HG02938 (cell line): ENCODE data around the gene BTD.

ENCODE experiments used
- ATAC-seq: cut with Tn5 transposase; IDR thresholded peaks from one replicate; pipeline ENCODE4 v1.9.1; 2021; ENCODE audit warnings: mild to moderate bottlenecking, moderate library complexity; ENCODE audit not compliant: unreplicated experiment

The BTD gene

DNA sequence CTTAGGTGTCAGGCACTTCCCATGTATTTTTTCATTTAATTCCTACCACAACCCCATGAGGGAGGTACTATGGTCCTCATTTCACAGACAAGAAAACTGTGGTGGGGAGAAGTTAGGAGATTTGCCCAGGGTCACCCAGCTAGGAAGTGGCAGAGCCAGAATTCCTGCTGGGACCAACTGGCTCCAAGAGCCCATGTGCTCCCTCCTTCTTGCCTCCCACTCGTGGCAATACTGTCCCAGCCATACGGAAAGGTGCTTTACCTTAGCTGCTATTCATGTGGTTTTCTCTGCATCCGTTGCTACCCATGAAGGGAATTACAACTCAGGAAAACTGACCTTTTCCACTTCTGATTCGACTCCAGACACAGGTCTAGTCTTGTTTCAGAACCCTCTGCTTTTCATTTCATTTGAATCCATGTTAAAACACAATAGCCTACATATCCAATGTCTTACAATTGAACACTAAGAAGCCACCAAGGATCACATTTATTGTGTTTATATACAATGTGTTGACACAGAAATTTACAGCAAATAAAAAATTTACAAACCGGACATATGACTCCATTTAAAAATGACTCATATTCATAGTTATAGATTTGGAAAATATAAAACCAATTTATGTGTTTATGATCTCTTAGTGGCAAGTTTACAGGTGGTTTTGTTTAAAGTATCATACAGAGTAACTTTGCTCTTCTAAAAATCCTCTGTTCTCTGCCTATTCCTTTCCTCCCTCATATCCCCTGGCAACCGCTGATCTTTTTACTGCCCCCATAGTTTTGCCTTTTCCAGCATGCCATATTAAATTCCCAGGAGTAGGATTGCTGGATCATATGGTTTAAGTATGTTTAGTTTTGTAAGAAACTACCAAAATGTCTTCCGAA, 58.8 kb downstream of the BTD start:
- no peak for ATAC-seq

DNA sequence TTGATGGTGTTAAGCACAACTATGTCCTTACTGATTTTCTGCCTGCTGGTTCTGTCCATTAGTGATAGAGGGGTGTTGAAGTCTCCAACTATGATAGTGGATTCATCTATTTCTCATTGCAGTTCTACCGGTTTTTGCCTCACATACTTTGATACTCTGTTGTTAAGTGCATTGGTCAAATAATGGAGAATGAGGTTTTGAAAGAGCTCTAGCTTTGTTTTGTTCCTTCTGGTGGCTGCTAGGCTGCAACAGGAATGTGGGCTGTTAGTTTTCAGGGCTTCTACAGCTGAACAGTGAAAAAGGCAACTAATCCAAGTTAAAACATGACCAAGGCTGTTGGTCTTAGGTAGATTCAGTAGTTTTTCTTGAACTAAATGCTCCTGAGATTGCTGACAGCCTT, 62.6 kb downstream of the BTD start:
- no peak for ATAC-seq

DNA sequence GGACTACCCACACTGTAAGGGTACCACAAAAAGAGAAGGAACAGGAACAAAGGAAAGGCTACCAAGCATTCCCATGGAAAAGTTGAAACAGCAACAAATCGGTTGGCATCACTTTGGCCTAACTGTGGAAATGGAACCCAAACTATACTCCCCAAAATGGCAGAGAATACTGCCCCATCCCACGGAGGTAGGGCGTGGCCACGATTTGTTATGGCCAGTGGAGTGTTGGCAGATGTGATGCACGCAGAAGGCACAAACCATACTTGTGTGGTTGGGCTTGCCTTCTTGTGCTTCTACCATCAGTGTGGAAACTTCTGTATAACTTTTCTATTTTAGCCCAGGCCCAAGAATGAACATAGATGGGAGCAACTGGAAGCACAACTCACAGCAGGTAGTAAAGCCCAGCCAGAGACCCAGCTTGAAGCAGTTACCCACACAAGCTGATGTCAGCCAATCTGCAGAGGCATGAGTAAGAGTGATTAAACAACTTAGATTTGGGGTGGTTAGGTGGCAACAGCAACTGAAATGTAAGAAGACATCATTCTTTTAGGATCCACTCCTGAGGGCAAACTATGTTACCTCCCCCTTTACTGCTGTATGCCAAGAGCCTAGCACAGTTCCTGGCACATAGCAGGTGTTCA, 64.1 kb downstream of the BTD start:
- ATAC-seq: no peak

DNA sequence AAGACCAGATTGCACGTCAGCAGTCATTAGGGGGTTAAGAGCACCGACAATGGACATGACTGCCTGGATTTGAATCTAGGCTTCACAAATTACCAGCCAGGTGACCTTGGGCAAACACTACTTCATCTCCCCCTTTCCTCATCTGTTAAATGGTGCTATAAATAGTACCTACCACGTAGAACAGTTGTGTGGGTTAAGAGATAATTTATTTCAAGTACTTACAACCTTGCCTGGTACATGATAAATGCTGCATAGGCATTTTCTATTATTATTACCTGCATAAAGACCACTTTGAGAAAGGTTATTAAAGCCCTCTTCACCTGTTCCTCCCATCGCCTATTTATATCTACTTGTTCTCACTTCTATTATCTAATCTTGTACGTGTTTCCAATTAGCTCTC, 64.7 kb downstream of the BTD start:
- no peak for ATAC-seq

DNA sequence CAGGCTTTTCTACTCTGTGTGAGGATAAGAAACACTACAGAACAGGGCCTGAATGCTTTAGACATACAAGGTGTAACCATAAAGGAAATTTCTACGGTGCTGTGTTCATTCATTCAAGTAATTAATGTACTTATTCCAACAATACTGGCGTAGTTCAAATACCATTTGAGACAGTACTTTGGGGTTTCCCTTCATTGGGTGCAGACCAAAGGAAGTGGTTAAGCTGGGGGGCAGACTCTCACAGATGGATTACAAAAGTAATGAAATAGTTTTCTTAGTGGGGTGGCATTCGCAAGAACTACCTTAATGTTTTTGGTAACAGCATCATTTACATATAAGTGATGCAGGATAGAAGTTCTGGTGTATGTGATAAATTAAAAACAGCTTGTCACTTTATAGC, 65.9 kb downstream of the BTD start:
- ATAC-seq: no peak

DNA sequence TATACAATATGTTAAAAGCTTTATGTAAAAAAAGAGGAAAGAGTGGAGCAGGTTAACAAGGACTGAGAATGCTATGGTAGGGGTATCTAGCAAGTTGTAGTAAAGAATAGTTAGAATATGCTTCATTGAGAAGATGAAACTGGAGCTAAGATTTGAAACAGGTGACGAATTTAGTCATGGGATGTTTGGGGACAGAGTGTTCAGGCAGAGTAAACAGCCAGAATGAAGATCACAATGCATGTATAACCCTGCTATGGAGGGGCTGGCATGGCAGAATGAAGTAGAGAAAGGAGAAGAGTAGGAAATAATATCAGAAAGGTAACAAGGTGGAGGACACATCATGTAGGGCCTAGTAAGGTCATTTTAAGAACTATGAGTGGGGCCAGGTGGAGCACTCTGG, 72.0 kb downstream of the BTD start:
- ATAC-seq: no peak

DNA sequence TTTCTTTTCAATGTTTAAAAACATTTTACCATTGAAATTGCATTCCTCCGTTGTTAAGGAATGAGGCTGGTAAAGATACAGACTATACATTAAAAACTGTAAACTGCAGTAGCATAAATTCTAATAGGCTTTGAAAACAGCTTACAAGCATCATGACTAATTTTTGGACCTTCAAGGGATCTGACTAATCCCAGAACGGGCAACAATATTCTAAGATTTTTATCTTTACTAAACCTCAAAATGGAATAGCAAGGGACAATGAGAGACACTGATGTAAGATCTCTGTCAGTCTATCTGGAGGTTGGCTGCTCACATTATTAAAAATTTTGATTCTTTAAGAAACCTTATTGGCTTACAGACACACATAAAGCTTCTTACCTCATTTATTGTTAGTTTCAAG, 74.7 kb downstream of the BTD start:
- ATAC-seq: no peak

DNA sequence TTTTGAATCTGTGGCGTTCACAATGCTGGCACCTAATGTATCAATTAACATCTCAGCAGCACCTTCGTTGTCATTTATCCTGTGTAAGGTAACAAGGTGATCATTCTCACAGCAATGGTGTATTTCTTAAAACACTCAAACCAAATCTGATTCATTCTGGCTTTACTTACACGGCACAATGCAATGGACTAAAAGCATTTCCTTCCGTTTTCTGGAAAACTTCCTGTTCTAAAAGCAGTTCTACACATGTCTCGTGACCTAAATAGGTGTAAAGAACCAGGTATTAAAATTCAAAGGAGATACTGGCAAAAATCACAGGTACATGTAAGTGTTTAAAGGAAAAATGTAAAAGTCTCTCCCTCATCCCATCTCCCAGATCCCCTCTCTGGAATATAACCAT, 77.8 kb downstream of the BTD start:
- no peak for ATAC-seq

DNA sequence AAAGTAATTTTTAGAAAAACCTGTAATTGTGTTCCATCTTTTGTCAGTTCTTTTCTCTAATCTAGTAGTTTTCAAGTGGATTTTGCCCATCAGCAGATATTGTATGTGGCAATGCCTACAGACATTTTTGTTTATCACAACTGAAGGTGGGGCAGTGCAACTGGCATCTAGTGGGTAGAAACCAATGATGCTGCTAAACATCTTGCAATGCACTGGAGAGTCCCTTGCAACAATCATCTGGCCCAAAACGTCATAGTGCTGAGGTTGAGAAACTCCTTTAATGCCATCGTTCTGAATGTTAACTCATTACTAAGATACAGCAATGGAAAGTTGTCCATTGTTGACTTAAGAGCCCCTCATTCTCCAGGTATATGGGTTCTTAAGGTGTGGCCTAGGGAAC, 80.1 kb downstream of the BTD start:
- no peak for ATAC-seq

DNA sequence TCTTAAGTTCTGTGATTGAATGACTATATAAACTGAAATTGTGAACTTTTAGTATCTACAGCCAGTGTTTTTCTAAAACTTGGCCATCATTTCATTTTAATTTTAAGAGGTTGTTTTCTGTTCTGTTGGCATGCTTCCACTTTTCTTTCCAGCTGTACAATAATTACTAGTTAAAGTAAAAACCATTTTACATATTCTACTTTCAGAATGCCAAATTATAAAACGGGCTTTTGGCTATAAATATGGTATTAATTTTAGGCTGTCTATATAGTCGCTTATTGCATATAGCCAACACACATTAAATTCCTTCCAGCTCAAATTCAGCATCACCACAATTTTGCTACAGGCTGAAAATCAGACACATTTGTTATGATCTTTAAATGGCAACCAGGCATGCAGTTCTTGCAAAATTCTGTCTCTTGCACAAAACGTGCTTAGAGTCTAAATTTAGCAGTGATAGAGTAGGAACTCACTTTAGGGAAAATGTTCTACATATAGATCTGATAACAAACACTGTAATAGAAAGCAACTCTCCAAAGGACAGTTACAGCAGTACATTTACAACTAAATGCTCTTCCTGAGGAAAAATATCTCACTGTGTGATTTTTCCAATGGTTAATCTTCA, 81.1 kb downstream of the BTD start:
- no peak for ATAC-seq

DNA sequence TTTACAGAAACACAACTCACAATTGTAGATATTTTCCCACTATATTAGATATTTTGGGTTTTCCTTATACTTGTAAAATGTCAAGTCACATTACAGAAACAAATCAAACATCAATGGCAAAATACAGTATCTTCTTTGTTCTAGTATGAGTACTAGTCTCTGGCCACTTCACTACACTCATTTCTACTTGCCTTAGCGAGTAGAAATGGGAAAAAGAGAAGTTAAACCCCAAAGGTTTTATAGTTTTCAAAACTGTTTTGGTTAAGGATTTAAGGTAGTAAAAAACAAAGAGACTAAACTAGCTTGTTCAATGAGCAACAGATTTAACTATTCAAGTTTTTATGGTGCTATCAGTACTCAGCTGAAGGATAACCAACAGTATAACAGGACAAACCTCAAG, 81.7 kb downstream of the BTD start:
- ATAC-seq: no peak

DNA sequence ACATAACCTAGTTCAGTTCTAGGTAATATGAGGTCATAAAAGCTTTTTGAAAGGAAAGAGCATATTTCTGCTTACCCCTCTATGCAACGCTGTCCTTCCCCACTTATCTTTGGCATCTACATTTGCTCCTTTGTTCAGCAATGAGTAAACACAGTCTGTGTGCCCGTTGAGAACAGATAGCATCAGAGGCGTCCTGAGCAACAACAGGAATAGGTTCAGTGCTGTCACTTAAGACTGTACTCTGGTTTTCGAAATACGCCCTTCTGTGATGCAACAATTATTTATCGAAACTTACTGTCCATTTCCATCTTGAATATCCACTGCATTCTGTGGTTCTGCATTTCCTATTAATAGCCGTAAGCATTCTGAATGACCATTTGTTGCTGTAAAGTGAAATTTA, 84.4 kb downstream of the BTD start:
- no peak for ATAC-seq

DNA sequence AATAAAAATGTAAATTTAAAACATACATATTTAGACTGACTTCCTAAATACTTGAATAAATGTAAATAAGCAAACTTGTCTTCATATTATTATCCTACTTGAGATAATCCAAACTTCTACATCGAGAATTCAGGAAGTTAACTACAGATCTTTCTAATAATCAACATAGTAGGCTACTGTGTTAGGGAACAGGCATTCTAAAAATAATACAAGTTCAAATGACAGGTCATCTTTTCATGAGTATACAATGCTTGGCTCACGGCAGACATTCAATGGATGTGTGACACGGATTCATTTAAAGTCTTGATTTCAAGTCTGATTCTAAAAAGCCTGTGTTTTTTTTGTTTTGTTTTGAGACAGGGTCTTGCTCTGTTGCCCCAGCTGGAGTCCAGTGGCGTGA, 88.7 kb downstream of the BTD start:
- ATAC-seq: no peak

DNA sequence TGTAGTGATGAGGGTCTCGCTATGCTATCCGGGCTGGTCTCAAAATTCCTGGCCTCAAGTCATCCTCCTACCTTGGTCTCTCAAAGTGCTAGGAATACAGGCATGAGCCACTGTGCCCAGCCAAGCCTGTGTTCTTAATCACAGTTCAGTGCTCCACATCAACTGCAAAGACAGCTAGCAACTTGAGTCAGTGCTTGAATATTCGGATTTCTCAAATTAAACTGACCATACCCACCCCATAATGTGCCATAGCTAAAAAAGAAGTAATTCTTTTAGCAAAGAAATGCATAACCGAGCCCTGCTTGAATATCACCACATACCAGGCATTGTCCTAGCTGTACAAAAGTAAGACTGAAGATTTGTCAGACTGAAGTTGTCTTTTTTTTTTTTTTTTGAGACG, 89.2 kb downstream of the BTD start:
- no peak for ATAC-seq

DNA sequence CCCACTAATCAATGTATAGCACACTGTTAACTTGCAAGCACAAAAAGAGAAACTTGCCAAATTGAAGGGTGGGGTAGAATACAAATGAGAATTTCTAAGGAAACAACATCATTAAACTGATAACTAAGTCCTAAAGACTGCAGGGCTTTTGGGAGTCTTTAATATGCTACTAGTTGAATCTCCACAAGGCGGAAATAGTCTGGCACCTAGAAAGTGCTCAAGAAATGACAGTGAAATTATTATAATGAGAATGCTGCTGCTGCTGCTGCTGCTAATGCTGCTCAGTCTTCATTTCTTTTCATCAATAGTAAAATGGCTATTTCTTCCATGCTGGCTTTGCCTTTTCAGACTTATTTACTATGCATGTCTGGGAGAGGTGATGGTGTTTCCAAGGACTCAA, 91.8 kb downstream of the BTD start:
- no peak for ATAC-seq

DNA sequence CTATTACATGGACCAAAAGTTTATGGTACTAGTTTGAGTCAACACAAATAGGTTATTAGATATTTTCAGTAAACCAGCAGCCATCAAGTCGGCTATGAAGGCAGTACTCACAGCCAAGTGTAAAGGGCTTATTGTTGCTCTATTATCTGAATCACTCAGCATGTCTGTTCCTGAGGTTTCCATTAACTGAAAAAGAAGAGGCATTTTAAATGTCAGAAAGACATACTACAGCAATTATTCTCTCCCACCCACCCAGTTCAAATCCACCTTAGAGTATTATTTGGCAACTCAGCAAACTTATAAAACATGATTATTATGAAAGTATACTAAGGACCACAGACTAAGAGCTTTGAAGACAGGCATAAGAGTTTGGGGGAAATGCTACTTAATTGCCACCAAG, 93.1 kb downstream of the BTD start:
- no peak for ATAC-seq
